Bone marrow (tissue), 2 donors: ENCODE results near the gene PRLH.

Experiments
- DNase-seq, 2 donors: peaks; one replicate each; lab custom pipeline; 2025; lab: John Stamatoyannopoulos, UW

Gene PRLH

GRCh38 chr2:237539681-237540080, 26.7 kb upstream of the PRLH start:
- no peak for DNase-seq

GRCh38 chr2:237540223-237540775, 26.1 kb upstream of the PRLH start:
- DNase-seq, result no peak

- no peak for DNase-seq
These were observed 25.6 kb upstream of the PRLH start for GRCh38 chr2:237540823-237541222.

GRCh38 chr2:237541243-237541642, 25.1 kb upstream of the PRLH start:
- DNase-seq, result no peak

GRCh38 chr2:237542001-237542704, 24.2 kb upstream of the PRLH start:
- DNase-seq, result no peak

GRCh38 chr2:237546040-237546875, 20.1 kb upstream of the PRLH start:
- DNase-seq, result no peak

GRCh38 chr2:237546876-237547395, 19.4 kb upstream of the PRLH start:
- DNase-seq, result no peak

GRCh38 chr2:237547841-237548416, 18.4 kb upstream of the PRLH start:
- DNase-seq, result no peak

GRCh38 chr2:237549216-237549615, 17.2 kb upstream of the PRLH start:
- DNase-seq, result no peak

- no peak for DNase-seq
These were observed 16.5 kb upstream of the PRLH start for GRCh38 chr2:237549643-237550415.

GRCh38 chr2:237551071-237551574, 15.3 kb upstream of the PRLH start:
- DNase-seq, result no peak

- no peak for DNase-seq
These were observed 13.5 kb upstream of the PRLH start for GRCh38 chr2:237552908-237553307.

GRCh38 chr2:237553948-237554347, 12.4 kb upstream of the PRLH start:
- DNase-seq, result no peak

GRCh38 chr2:237555560-237555959, 10.8 kb upstream of the PRLH start:
- DNase-seq, result no peak

- no peak for DNase-seq
These were observed 9.4 kb upstream of the PRLH start for GRCh38 chr2:237556773-237557632.

- DNase-seq, result no peak
These were observed 8.8 kb upstream of the PRLH start for GRCh38 chr2:237557633-237558015.

- no peak for DNase-seq
These were observed 7.3 kb upstream of the PRLH start for GRCh38 chr2:237558961-237559641.

- no peak for DNase-seq
These were observed 5.2 kb upstream of the PRLH start for GRCh38 chr2:237561221-237561620.

- DNase-seq, result no peak
These were observed 2.6 kb upstream of the PRLH start for GRCh38 chr2:237563816-237564215.

GRCh38 chr2:237564526-237565131, 1.7 kb upstream of the PRLH start:
- DNase-seq, result no peak
